Measurements from ENCODE around the gene SEC16A.
A peak's percentile ranks its signal among the peaks of the same experiment; 100 is the strongest.

SEC16A gene

GRCh38 chr9:136526625-136527066 lies 43.8 kb upstream of the SEC16A start:
- 82 to 84% methylated on average over 30 of the region's 30 CpGs for WGBS, 2 experiments
- Histone ChIP-seq H3K4me1 (ENCODE audit: control insufficient read depth, insufficient read depth, low read length) (peaks cover 56% of the 10 kb centered on the region), H3K27ac (ENCODE audit: insufficient read depth, low read depth, low read length, poor library complexity, severe bottlenecking) (peak overlapping the region; percentile 72), H3K9me3 (ENCODE audit: control insufficient read depth, low read length) (no peaks in the 10 kb centered on the region), H3K27me3 (ENCODE audit: control insufficient read depth, insufficient read depth, low read length, poor library complexity, severe bottlenecking) (no peaks in the 10 kb centered on the region), H3K4me3 (ENCODE audit: insufficient read depth, low read depth, low read length) (no peak overlapping the region), H3K36me3 (ENCODE audit: control insufficient read depth, insufficient read depth, low read length) (no peaks in the 10 kb centered on the region)

- H3K9me3 ChIP-seq (ENCODE audit: control insufficient read depth, low read length), result no peaks in the 10 kb centered on the region
- peaks cover 50% of the 10 kb centered on the region for H3K4me1 ChIP-seq (ENCODE audit: control insufficient read depth, insufficient read depth, low read length)
- 52 to 55% methylated on average over 30 of the region's 30 CpGs for WGBS, 2 experiments
- no peaks in the 10 kb centered on the region for H3K27me3 ChIP-seq (ENCODE audit: control insufficient read depth, insufficient read depth, low read length, poor library complexity, severe bottlenecking)
- peak overlapping the region; percentile 72 for H3K27ac ChIP-seq (ENCODE audit: insufficient read depth, low read depth, low read length, poor library complexity, severe bottlenecking)
- H3K36me3 ChIP-seq (ENCODE audit: control insufficient read depth, insufficient read depth, low read length), result no peaks in the 10 kb centered on the region
- no peak overlapping the region for H3K4me3 ChIP-seq (ENCODE audit: insufficient read depth, low read depth, low read length)
Measured at GRCh38 chr9:136525841-136526499, 43.1 kb upstream of the SEC16A start.

GRCh38 chr9:136525207-136525606 lies 42.4 kb upstream of the SEC16A start:
- H3K27ac ChIP-seq (ENCODE audit: insufficient read depth, low read depth, low read length, poor library complexity, severe bottlenecking), result no peak overlapping the region
- no peak overlapping the region for H3K4me3 ChIP-seq (ENCODE audit: insufficient read depth, low read depth, low read length)
- no peaks in the 10 kb centered on the region for H3K9me3 ChIP-seq (ENCODE audit: control insufficient read depth, low read length)
- H3K36me3 ChIP-seq (ENCODE audit: control insufficient read depth, insufficient read depth, low read length), result no peaks in the 10 kb centered on the region
- peaks cover 45% of the 10 kb centered on the region for H3K4me1 ChIP-seq (ENCODE audit: control insufficient read depth, insufficient read depth, low read length)
- WGBS, 2 experiments, result 88 to 90% methylated on average over 21 of the region's 21 CpGs
- H3K27me3 ChIP-seq (ENCODE audit: control insufficient read depth, insufficient read depth, low read length, poor library complexity, severe bottlenecking), result no peaks in the 10 kb centered on the region

- Histone ChIP-seq H3K4me3 (ENCODE audit: insufficient read depth, low read depth, low read length) (no peak overlapping the region), H3K4me1 (ENCODE audit: control insufficient read depth, insufficient read depth, low read length) (peaks cover 29% of the 10 kb centered on the region), H3K27me3 (ENCODE audit: control insufficient read depth, insufficient read depth, low read length, poor library complexity, severe bottlenecking) (no peaks in the 10 kb centered on the region), H3K27ac (ENCODE audit: insufficient read depth, low read depth, low read length, poor library complexity, severe bottlenecking) (no peak overlapping the region), H3K36me3 (ENCODE audit: control insufficient read depth, insufficient read depth, low read length) (peaks cover 8% of the 10 kb centered on the region), H3K9me3 (ENCODE audit: control insufficient read depth, low read length) (no peaks in the 10 kb centered on the region)
- 96% methylated on average over 59 of the region's 59 CpGs for WGBS, 2 experiments
Measured at GRCh38 chr9:136522314-136523237, 39.7 kb upstream of the SEC16A start.

GRCh38 chr9:136521537-136521936 lies 38.7 kb upstream of the SEC16A start:
- Histone ChIP-seq H3K36me3 (ENCODE audit: control insufficient read depth, insufficient read depth, low read length) (peaks cover 13% of the 10 kb centered on the region), H3K4me1 (ENCODE audit: control insufficient read depth, insufficient read depth, low read length) (peaks cover 19% of the 10 kb centered on the region), H3K27ac (ENCODE audit: insufficient read depth, low read depth, low read length, poor library complexity, severe bottlenecking) (no peak overlapping the region), H3K27me3 (ENCODE audit: control insufficient read depth, insufficient read depth, low read length, poor library complexity, severe bottlenecking) (no peaks in the 10 kb centered on the region), H3K9me3 (ENCODE audit: control insufficient read depth, low read length) (no peaks in the 10 kb centered on the region), H3K4me3 (ENCODE audit: insufficient read depth, low read depth, low read length) (no peak overlapping the region)
- 92 to 95% methylated on average over 10 of the region's 10 CpGs for WGBS, 2 experiments

- H3K27ac ChIP-seq (ENCODE audit: insufficient read depth, low read depth, low read length, poor library complexity, severe bottlenecking), result no peak overlapping the region
- 92 to 93% methylated on average over 20 of the region's 20 CpGs for WGBS, 2 experiments
- peaks cover 6% of the 10 kb centered on the region for H3K4me1 ChIP-seq (ENCODE audit: control insufficient read depth, insufficient read depth, low read length)
- peaks cover 13% of the 10 kb centered on the region for H3K36me3 ChIP-seq (ENCODE audit: control insufficient read depth, insufficient read depth, low read length)
- H3K27me3 ChIP-seq (ENCODE audit: control insufficient read depth, insufficient read depth, low read length, poor library complexity, severe bottlenecking), result no peaks in the 10 kb centered on the region
- no peak overlapping the region for H3K4me3 ChIP-seq (ENCODE audit: insufficient read depth, low read depth, low read length)
- no peaks in the 10 kb centered on the region for H3K9me3 ChIP-seq (ENCODE audit: control insufficient read depth, low read length)
Measured at GRCh38 chr9:136520053-136520540, 37.3 kb upstream of the SEC16A start.

- Histone ChIP-seq H3K4me3 (ENCODE audit: insufficient read depth, low read depth, low read length) (no peak overlapping the region), H3K27me3 (ENCODE audit: control insufficient read depth, insufficient read depth, low read length, poor library complexity, severe bottlenecking) (no peaks in the 10 kb centered on the region), H3K27ac (ENCODE audit: insufficient read depth, low read depth, low read length, poor library complexity, severe bottlenecking) (no peak overlapping the region), H3K36me3 (ENCODE audit: control insufficient read depth, insufficient read depth, low read length) (peaks cover 14% of the 10 kb centered on the region), H3K4me1 (ENCODE audit: control insufficient read depth, insufficient read depth, low read length) (peaks cover 5% of the 10 kb centered on the region), H3K9me3 (ENCODE audit: control insufficient read depth, low read length) (no peaks in the 10 kb centered on the region)
- WGBS, 2 experiments, result 95 to 96% methylated on average over 32 of the region's 32 CpGs
Measured at GRCh38 chr9:136519263-136520052, 36.6 kb upstream of the SEC16A start.

- Histone ChIP-seq H3K36me3 (ENCODE audit: control insufficient read depth, insufficient read depth, low read length) (peaks cover 22% of the 10 kb centered on the region), H3K27me3 (ENCODE audit: control insufficient read depth, insufficient read depth, low read length, poor library complexity, severe bottlenecking) (no peaks in the 10 kb centered on the region), H3K4me3 (ENCODE audit: insufficient read depth, low read depth, low read length) (no peak overlapping the region), H3K9me3 (ENCODE audit: control insufficient read depth, low read length) (no peaks in the 10 kb centered on the region), H3K4me1 (ENCODE audit: control insufficient read depth, insufficient read depth, low read length) (peaks cover 5% of the 10 kb centered on the region), H3K27ac (ENCODE audit: insufficient read depth, low read depth, low read length, poor library complexity, severe bottlenecking) (no peak overlapping the region)
- WGBS, 2 experiments, result 95 to 97% methylated on average over 18 of the region's 18 CpGs
Measured at GRCh38 chr9:136518623-136519022, 35.8 kb upstream of the SEC16A start.

- Histone ChIP-seq H3K27me3 (ENCODE audit: control insufficient read depth, insufficient read depth, low read length, poor library complexity, severe bottlenecking) (no peaks in the 10 kb centered on the region), H3K4me1 (ENCODE audit: control insufficient read depth, insufficient read depth, low read length) (peaks cover 5% of the 10 kb centered on the region), H3K27ac (ENCODE audit: insufficient read depth, low read depth, low read length, poor library complexity, severe bottlenecking) (no peak overlapping the region), H3K9me3 (ENCODE audit: control insufficient read depth, low read length) (no peaks in the 10 kb centered on the region), H3K4me3 (ENCODE audit: insufficient read depth, low read depth, low read length) (no peak overlapping the region), H3K36me3 (ENCODE audit: control insufficient read depth, insufficient read depth, low read length) (peaks cover 29% of the 10 kb centered on the region)
- 96% methylated on average over 17 of the region's 17 CpGs for WGBS, 2 experiments
Measured at GRCh38 chr9:136517950-136518349, 35.1 kb upstream of the SEC16A start.
